Frontal cortex (tissue), 4 donors: ENCODE measurements around the gene MYDGF. TPM values are rescaled to one million over a fixed set of nuclear protein-coding genes. Genes with fewer than 3 reads are reported as not detected.

Source experiments
- DNase-seq, 2 donors: peaks; one replicate each; pipeline ENCODE4 v3.0.0; 2012; ENCODE audit warnings: low spot score in 2 of 2
- FAIRE-seq: peaks from 2 replicates; lab custom pipeline; 2012; peaks lifted over from hg19 to GRCh38; lab: Jason Lieb, UNC
- total RNA-seq: library from RNA; depleted of rRNA; stranded (reverse); fragments of >200 nt; gene quantifications from one replicate; pipeline ENCODE4 v1.2.3, GENCODE V29; 2014
- donor health status: control.
- donor health status: control.
- donor health status: control.

Gene MYDGF
- total RNA-seq, 1 donor from 2014 or later: 33.4 TPM

GRCh38 chr19:4678881-4679790 is 9.0 kb upstream of the MYDGF start:
- DNase-seq: no peak
- FAIRE-seq: no peak

- FAIRE-seq (no peak), DNase-seq (no peak)
Measured at GRCh38 chr19:4676955-4677731, 7.0 kb upstream of the MYDGF start.

- DNase-seq (no peak), FAIRE-seq (no peak)
Measured at GRCh38 chr19:4675346-4675745, 5.2 kb upstream of the MYDGF start.

GRCh38 chr19:4673726-4674125 is 3.6 kb upstream of the MYDGF start:
- FAIRE-seq (no peak), DNase-seq (no peak)

- FAIRE-seq (no peak), DNase-seq (no peak)
Measured at GRCh38 chr19:4673216-4673615, 3.1 kb upstream of the MYDGF start.

GRCh38 chr19:4671185-4671851 is 1.2 kb upstream of the MYDGF start:
- no peak for FAIRE-seq
- DNase-seq: no peak

- DNase-seq (no peak), FAIRE-seq (no peak)
Measured at GRCh38 chr19:4664642-4665041, 5.5 kb downstream of the MYDGF start.

- DNase-seq (no peak), FAIRE-seq (no peak)
Measured at GRCh38 chr19:4662812-4663211, 7.3 kb downstream of the MYDGF start.

- no peak for DNase-seq
- FAIRE-seq: no peak
Measured at GRCh38 chr19:4662020-4662695, 8.0 kb downstream of the MYDGF start.

- no peak for FAIRE-seq
Measured at GRCh38 chr19:4660993-4661392, 9.1 kb downstream of the MYDGF start.

GRCh38 chr19:4660181-4660791 is 9.9 kb downstream of the MYDGF start:
- no peak for DNase-seq
- FAIRE-seq: no peak

More at GRCh38 chr19:4660993-4661392, 9.1 kb downstream of the MYDGF start:
- no peak for DNase-seq

- FAIRE-seq: no peak
- DNase-seq: no peak
Measured at GRCh38 chr19:4657835-4658234, 12.3 kb downstream of the MYDGF start.

GRCh38 chr19:4657262-4657661 is 12.9 kb downstream of the MYDGF start:
- FAIRE-seq: no peak
- DNase-seq: no peak

GRCh38 chr19:4656102-4656501 is 14.0 kb downstream of the MYDGF start:
- FAIRE-seq (no peak), DNase-seq (no peak)

- FAIRE-seq (no peak), DNase-seq (no peak)
Measured at GRCh38 chr19:4654437-4655361, 15.4 kb downstream of the MYDGF start.

- FAIRE-seq: no peak
- DNase-seq: no peak
Measured at GRCh38 chr19:4653793-4654436, 16.2 kb downstream of the MYDGF start.

GRCh38 chr19:4652075-4652474 is 18.1 kb downstream of the MYDGF start:
- FAIRE-seq: no peak
- DNase-seq: no peak

GRCh38 chr19:4650159-4650558 is 20.0 kb downstream of the MYDGF start:
- FAIRE-seq (no peak), DNase-seq (no peak)
